NCI-H510A treated with DMSO at 0.1 percent for 48 hours (cell line): ENCODE measurements around the gene ETV5.
"Not testable (repeated sequence)": the region's sequence is repeated elsewhere in the genome, so short reads cannot be mapped to it uniquely, and the experiment has no call there.

ENCODE experiments used
- DNase-seq: peaks from one replicate; lab custom pipeline; 2025; lab: John Stamatoyannopoulos, UW

ETV5 gene

GRCh38 chr3:186067360-186068242 lies 41.3 kb downstream of the ETV5 start:
- no peak for DNase-seq

DNA sequence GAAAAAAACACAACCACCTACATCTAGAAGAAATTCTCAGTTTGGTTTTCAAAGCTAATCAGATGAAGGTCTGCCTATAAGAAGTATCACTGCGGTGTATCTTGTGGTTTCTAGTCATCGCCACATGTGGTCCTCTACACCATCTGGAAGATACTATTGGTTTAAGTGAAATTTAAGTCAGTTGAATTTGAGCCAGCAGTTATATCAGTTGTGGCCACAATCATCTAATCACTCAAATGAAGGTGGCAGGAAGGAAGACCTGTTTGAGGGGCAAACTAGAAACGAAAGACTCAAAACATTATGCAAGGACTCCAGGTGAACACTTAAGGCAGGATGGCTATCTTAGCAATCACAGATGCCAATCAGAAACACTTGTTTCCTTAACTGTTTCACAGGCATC lies 48.7 kb downstream of the ETV5 start:
- DNase-seq: no peak

- no peak for DNase-seq
Measured at GRCh38 chr3:186059192-186059591, 49.7 kb downstream of the ETV5 start.

DNA sequence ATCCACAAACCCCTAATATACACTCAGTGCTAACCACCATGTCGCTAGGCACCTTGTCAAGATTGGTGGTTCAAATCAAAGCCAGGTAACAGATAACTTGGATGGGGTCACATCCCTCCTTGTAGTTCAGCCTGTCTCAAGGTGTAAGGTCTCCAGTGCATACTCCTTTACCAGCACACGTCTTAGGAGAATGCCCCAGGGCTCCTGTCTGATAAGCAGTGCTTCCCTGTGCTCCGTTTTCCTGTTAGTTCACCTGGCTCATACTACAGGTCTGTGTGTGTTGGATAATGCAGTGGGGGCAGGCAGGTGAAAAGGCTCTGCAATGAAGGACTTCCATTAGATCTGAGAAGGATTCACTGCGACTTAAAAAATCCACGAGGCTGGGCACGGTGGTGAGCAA lies 50.7 kb downstream of the ETV5 start:
- DNase-seq: no peak

DNA sequence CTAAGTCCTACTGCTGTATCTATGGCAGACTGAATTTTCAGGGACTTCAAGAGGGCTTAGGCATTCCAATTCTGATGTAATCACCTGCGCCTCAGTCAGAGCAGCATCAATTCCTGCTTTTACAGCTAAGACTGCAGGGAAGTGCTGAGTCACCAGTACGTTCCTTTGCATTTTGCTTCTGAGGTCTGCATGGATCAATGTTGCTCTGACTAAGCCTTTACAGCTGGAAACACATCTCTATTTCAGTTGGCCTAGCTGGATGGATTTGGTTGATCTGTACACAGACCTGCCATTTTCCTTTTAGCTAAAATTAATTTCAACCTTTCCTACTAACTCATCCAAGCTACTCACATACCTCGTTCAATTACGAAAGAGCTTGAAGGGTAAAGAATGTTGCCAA lies 51.3 kb downstream of the ETV5 start:
- no peak for DNase-seq

- DNase-seq: no peak
Measured at GRCh38 chr3:186054792-186055352, 54.0 kb downstream of the ETV5 start.

DNA sequence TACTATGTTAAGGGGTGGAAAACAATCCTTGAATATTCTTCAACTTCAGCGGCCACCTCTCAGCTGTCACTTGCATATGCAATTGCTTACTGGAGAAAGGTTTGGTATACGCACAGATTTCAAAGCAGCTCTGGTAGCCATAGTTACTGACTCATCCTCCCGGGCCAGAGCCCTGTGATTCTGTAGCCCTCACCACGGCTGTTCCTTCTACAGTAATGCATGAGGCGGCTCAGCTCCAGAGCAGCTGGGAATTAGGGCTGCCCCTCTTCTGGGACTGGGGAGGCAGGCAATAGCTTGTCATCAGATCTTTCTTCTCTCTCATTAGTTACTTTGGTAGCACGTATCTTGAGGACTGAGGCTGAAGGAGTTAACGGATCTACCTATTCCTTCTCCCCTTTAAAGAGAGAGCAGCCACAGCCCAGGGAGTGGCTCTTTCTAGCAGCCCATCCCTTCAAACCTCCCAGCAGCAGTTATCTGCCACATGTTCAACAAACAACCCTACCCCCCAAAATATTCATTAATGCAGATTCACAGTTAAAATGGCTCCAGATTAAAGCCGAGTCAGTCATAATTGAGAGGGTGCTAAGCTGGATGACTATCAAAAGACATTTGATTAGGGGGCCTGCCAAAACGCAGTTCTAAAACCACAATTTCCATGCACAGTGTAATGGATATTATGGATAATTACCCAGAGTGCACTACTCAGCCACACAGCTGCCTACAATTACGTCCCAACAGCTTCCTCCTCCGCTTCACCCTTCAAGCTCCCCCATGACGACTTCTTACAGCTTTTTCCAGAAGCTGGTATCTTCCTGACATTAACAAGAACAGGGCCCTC lies 54.7 kb downstream of the ETV5 start:
- no peak for DNase-seq

DNA sequence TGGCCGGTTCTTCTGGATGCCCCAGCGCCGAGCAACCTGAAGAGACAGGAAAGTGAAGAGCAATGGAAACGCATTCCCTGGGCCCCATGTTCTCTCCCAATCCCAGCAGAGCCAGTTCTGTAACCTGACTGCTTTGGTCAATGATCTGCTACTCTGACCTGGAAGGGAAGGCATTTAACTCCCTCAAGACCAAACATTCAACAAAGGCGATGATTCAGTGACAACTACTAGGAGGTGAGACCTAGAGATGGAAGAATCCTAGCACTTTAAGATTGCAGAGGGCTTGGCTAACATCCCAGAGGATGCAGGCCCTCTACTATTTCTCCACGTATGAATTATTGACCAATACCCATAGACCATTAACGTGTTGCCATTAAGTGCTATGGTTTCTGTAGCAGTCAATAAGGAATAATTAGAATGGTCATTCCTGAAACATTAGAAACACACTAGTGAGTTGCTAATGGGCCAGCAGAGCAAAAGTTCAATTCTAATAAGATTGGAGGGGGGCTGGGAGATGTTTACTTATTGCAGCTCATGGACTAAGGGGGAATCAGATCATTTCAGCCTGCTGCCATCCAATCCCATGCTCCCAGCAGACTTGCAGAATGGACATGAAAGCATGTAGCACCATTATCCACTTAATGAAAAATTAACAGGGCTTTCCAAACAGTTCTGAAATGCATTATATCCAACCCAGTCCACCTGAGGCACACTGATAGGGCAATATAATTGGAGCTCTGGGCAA lies 56.6 kb downstream of the ETV5 start:
- no peak for DNase-seq

DNA sequence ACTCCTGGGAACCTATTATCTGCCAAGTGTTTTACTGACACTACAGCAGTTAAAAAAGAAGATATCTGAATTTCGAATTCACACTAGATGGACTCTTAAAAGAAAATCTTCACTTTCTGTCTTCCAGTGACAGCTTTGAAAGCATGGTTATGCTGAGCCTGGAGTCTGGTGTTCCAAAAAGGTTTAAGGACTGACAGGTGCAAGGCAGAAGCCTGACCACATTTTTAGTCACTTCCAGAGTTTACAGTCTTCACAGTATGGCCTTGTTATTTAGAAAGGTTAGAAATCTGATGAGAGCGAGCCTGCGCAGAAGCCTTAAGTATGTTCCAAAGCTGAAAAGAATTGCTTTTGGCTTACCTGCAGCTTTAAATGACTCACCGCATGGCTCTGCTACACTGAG lies 59.9 kb downstream of the ETV5 start:
- no peak for DNase-seq

DNA sequence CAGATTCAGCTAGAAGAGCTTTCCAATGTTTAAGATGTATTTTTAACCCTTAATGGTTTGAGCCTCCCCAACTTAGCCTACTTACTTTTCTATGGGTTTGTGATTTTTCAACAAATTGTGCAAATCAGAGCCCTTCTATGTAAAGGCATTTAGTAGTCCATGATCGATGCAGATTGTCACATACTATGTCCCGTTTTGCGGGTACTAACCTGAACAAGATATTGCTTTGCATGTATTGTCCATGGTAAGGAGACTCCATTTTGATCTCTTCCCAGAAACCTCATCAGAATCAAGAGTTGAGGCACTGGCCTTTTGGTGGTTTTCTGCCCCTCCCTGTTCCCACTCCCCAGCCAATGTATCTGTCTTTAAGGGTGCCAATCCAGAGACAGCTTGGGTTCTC lies 60.8 kb downstream of the ETV5 start:
- no peak for DNase-seq

GRCh38 chr3:186046838-186047237 lies 62.1 kb downstream of the ETV5 start:
- no peak for DNase-seq

- DNase-seq: no peak
Measured at GRCh38 chr3:186044968-186045367, 63.9 kb downstream of the ETV5 start.

DNA sequence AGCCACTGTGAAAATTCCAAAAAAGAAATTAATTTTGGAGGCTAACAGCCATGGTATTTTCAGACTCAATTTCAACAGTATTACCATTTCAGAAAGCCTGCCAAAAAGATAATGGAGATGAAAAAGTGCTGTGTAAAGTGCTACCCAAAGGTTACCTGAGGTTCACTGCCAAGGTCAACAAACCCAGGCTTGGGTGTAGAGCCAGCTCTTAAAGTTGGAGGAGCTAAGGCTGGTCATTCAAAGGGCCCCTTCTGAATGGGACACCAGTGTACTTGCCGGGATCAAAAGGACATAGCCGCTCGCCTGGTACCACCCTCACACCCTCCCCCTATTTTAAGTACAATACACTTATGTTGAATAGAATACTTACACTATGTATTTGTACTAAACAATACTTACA lies 64.5 kb downstream of the ETV5 start:
- no peak for DNase-seq

DNA sequence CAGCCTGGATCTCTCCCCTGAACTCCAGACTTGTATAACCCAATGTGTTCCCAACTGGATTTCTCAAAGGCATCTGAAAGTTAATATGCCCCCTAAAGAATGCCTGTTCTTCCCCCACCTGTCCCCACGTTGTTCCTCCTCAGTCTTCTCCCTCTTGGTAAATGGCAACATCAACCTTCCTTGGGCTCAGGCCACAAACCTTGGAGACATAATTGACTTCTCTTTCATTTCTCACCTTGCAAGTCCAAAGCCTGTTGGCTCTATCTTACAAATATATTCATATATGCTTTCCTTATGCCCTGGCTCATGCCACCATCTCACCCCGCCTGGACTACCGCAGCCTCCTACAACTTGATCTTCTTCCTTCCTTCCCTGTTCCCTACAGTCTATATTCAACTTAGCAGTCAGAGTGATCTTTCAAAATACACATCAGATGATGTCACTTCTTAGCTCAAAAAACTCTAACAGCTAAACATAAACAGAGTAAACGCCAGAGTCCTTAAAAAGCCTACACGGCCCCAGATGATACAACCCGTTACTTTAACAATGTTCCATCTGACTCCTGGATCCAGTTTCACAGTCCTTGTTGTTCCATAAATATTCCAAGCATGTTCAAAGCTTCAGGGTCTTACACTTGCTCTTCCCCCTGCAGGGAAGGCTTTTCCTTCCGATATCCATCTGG lies 66.2 kb downstream of the ETV5 start:
- no peak for DNase-seq

- DNase-seq: no peak
Measured at GRCh38 chr3:186042036-186042435, 66.9 kb downstream of the ETV5 start.

- no peak for DNase-seq
Measured at GRCh38 chr3:186038360-186038759, 70.5 kb downstream of the ETV5 start.

DNA sequence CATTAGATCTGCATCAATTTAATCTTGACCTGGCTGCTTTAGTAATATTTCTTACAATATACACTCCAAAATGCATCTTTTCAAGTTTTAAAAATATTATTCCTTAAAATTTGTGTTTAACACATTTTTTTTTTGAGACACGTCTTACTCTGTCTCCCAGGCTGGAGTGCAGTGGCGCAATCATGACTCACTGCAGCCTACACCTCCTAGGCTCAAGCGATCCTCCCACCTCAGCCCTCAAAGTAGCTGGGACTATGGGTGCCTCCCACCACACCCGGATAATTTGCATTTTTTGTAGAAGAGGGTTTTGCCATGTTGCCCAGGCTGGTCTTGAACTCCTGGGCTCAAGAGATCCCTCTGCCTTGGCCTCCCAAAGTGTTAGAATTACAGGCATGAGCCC lies 73.6 kb downstream of the ETV5 start:
- DNase-seq: no peak

GRCh38 chr3:186032321-186032720 lies 76.6 kb downstream of the ETV5 start:
- no peak for DNase-seq

DNA sequence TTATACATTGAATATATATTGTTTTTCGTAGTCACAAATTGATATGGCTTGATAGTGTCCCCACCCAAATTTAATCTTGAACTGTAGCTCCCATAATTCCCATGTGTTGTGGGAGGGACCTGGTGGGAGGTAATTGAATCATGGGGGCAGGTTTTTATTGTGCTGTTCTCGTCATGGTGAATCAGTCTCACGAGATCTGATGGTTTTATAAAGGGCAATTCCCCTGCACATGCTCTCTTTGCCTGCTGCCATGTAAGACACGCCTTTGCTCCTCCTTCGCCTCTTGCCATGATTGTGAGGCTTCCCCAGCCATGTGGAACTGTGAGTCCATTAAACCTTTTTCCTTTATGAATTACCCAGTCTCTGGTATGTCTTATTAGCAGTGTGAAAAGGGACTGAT lies 82.9 kb downstream of the ETV5 start:
- not testable (repeated sequence) for DNase-seq

DNA sequence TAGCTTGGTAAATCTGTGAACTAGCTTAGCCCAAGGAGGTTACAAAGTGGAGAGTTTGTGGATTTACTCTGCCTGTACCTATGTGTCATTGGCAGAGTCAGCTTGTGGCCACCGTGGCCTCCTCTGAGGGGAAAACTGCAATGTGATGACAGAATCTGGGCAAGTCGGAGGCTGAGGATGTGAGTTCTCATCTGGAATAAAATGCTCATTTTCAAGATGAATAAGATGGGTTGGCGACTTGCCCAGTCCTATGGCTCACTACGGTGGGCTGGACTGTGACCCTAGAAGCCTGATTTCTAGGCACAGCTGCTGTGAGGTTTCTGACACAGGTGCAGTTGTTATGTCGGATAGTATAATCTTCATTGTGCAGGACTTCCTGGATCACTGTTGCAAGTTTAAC lies 83.7 kb downstream of the ETV5 start:
- no peak for DNase-seq

GRCh38 chr3:186024210-186024609 lies 84.7 kb downstream of the ETV5 start:
- DNase-seq: no peak

- DNase-seq: no peak
Measured at GRCh38 chr3:186022931-186023330, 86.0 kb downstream of the ETV5 start.
